Testis (tissue), 3 donors: ENCODE measurements around the gene SH3BP4. TPM values are rescaled to one million over a fixed set of nuclear protein-coding genes. Genes with fewer than 3 reads are reported as not detected.

ENCODE experiments used
- DNase-seq: peaks from one replicate; pipeline ENCODE4 v3.0.0-alpha.2; 2019
- H3K27ac ChIP-seq, 2 donors: fragments of 200-600 bp; sonication (generic); one replicate each; pipeline ENCODE4 v1.5.1; 2019
- H3K27me3 ChIP-seq: fragments of 200-600 bp; sonication (generic); one replicate; pipeline ENCODE4 v1.5.1; 2019
- H3K36me3 ChIP-seq: fragments of 200-600 bp; sonication (generic); one replicate; pipeline ENCODE4 v1.5.1; 2017; ENCODE audit warnings: low read depth; ENCODE audit errors: missing control alignments
- H3K4me1 ChIP-seq: fragments of 200-600 bp; sonication (generic); one replicate; pipeline ENCODE4 v1.5.1; 2019
- H3K4me3 ChIP-seq, 2 donors: fragments of 200-600 bp; sonication (generic); one replicate each; pipeline ENCODE4 v1.5.1; 2017 to 2019
- H3K9me3 ChIP-seq: fragments of 200-600 bp; sonication (generic); one replicate; pipeline ENCODE4 v1.5.1; 2017
- CTCF ChIP-seq, 3 experiments: fragments of 450-650 bp in 2 of 3; fragments of 200-600 bp in 1 of 3; sonication (generic) in 1 of 3; IDR thresholded peaks; one replicate each; pipeline ENCODE4 v1.5.1; 2016 to 2019; ENCODE audit warnings: antibody characterized with exemption in 3 of 3, mild to moderate bottlenecking in 2 of 3, moderate library complexity in 1 of 3
- POLR2A ChIP-seq: fragments of 450-650 bp; IDR thresholded peaks from one replicate; pipeline ENCODE4 v1.6.1; 2017; ENCODE audit warnings: antibody characterized with exemption, mild to moderate bottlenecking, moderate library complexity
- WGBS, 2 donors: methylation state at CpG; one replicate each; pipeline ENCODE4 v1.1.5; 2018; 5-methylcytosine and 5-hydroxymethylcytosine counted together
- intact Hi-C: fragments of 100-400 bp; cut with DNase I; formaldehyde crosslinking; loops from one replicate; pipeline ENCODE4 v1.15.1; 2023; ENCODE audit warnings: low total_unique reads
- polyA plus RNA-seq: library from polyadenylated mRNA; stranded (reverse); fragments of 350-450 nt; fragmentation: Illumina TruSeq; extraction: RNeasy Lipid Tissue Mini Kit (QIAGEN cat#74804); gene quantifications from one replicate; pipeline ENCODE4 v1.2.3, GENCODE V29; 2014; ENCODE audit warnings: low read depth, low replicate concordance; ENCODE audit not compliant: insufficient read depth
- total RNA-seq, 2 donors: library from RNA; depleted of rRNA; stranded (reverse); fragments of >200 nt; gene quantifications; one replicate each; pipeline ENCODE4 v1.2.3, GENCODE V29; 2016

SH3BP4 gene
- total and polyA plus RNA-seq, 3 donors from 2014 or later: 33.3 to 88.5 (median 64.4) TPM

- 92 to 95% methylated on average over 9 of the region's 9 CpGs for WGBS, 2 donors
- intact Hi-C loops: no loop called here
- H3K27ac ChIP-seq: no peak overlapping the region
Observed at GRCh38 chr2:235045973-235046343, 94.1 kb downstream of the SH3BP4 start.

GRCh38 chr2:235046589-235046988, 94.8 kb downstream of the SH3BP4 start:
- DNase-seq: no peak
- H3K27ac ChIP-seq: no peak overlapping the region
- intact Hi-C loops: no loop called here
- no peaks in the 10 kb centered on the region for H3K27me3 ChIP-seq
- H3K36me3 ChIP-seq: no peaks in the 10 kb centered on the region
- no peaks in the 10 kb centered on the region for H3K9me3 ChIP-seq
- peaks cover 7% of the 10 kb centered on the region for H3K4me1 ChIP-seq
- 91% methylated on average over 5 of the region's 5 CpGs for WGBS, 2 donors
- no peak overlapping the region for H3K4me3 ChIP-seq
- TF ChIP-seq POLR2A (no peak), CTCF (IDR thresholded peaks at IDR 0.05) (no peak)

More at GRCh38 chr2:235045973-235046343, 94.1 kb downstream of the SH3BP4 start:
- no peaks in the 10 kb centered on the region for H3K36me3 ChIP-seq
- no peak for DNase-seq
- no peaks in the 10 kb centered on the region for H3K9me3 ChIP-seq
- H3K4me3 ChIP-seq: no peak overlapping the region
- peaks cover 4% of the 10 kb centered on the region for H3K4me1 ChIP-seq
- no peaks in the 10 kb centered on the region for H3K27me3 ChIP-seq
- no peak for TF ChIP-seq CTCF (IDR thresholded peaks at IDR 0.05)
- TF ChIP-seq POLR2A: no peak

- Histone ChIP-seq H3K27me3 (no peaks in the 10 kb centered on the region), H3K4me3 (no peak overlapping the region), H3K4me1 (peaks cover 7% of the 10 kb centered on the region), H3K27ac (no peak overlapping the region), H3K36me3 (no peaks in the 10 kb centered on the region), H3K9me3 (no peaks in the 10 kb centered on the region)
- DNase-seq: peak; percentile 9
- WGBS, 2 donors: 91% methylated on average over 24 of the region's 24 CpGs
- intact Hi-C loops: no loop called here
- no peak for TF ChIP-seq POLR2A
- TF ChIP-seq CTCF (IDR thresholded peaks at IDR 0.05): no peak
Observed at GRCh38 chr2:235047171-235048160, 95.6 kb downstream of the SH3BP4 start.

GRCh38 chr2:235048549-235048948, 96.7 kb downstream of the SH3BP4 start:
- Histone ChIP-seq H3K9me3 (no peaks in the 10 kb centered on the region), H3K36me3 (no peaks in the 10 kb centered on the region), H3K27ac (no peak overlapping the region), H3K4me3 (no peak overlapping the region), H3K27me3 (no peaks in the 10 kb centered on the region), H3K4me1 (peaks cover 7% of the 10 kb centered on the region)
- intact Hi-C loops: no loop called here
- no peak for TF ChIP-seq POLR2A
- TF ChIP-seq CTCF (IDR thresholded peaks at IDR 0.05): no peak
- DNase-seq: peak; percentile 29
- 52 to 82% methylated on average over 7 of the region's 7 CpGs for WGBS, 2 donors
